ENCODE results near the gene CISTR.
"Not testable (repeated sequence)": the region's sequence is repeated elsewhere in the genome, so short reads cannot be mapped to it uniquely, and the experiment has no call there.

Gene CISTR

GRCh38 chr12:53762793-53763192 is 11.0 kb upstream of the CISTR start:
- DNase-seq (ENCODE audit: low spot score), result not testable (repeated sequence)

GRCh38 chr12:53761306-53761705 is 9.5 kb upstream of the CISTR start:
- no peak for DNase-seq (ENCODE audit: low spot score)

DNA sequence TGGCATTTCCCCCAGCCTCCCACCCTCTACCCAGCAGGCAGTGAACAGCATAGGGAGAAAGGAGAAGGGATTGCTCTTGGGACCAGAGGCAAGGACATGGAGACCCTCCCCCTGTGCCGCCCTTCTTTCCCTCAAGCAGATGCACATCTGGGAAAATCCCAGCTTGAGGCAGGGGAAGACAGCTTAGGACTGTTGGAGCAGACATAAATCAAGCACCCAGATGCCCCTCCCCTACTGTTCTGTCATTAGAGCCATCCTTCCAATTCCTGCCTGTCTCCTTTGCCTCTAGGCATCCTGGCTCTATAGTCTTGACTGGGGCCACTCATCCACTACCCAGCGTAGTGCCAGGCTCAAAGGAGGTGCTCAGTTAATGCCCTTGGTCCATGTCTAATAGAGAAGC is 7.5 kb upstream of the CISTR start:
- no peak for DNase-seq (ENCODE audit: low spot score)

- DNase-seq (ENCODE audit: low spot score), result no peak
Observed at GRCh38 chr12:53758730-53759103, 6.9 kb upstream of the CISTR start.

GRCh38 chr12:53758081-53758729 is 6.4 kb upstream of the CISTR start:
- DNase-seq (ENCODE audit: low spot score), result no peak

GRCh38 chr12:53757101-53757770 is 5.5 kb upstream of the CISTR start:
- peak; percentile 84 for DNase-seq (ENCODE audit: low spot score)

DNA sequence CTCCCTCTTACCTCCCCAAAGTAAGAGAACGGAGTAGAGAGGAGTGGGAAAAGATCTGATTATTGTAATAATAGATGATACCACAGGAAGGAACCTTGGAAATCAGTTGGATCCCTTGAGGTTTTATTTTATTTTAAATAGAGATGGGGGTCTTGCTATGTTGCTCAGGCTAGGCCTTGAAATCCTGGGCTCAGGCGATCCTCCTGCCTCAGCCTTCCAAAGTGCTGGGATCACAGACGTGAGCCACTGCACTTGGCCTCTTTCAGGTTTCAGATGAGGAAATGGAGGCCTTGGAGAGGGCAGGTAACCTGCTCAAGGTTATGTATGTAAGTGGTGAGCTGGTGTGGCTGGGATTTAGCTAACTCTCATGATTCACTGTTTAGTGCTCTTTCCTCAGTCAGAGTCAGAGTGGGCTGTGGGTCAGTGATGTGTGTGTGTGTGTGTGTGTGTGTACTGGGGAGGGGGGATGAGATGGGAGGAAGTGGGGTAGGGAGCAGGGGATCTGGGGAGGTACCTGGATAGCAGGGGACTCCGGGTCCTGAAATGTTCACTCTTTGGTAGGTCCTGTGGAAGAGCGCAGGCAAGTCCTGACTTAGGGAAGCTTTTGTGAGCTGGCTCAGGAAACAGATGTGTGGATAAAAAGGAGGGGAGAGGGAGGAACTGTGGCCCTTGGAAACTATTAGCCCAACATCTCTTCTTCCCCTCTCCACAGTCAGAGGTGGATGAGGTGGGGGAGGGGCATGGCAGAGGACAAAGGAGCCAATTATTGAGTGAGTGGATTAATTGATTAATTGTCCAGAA is 4.7 kb upstream of the CISTR start:
- DNase-seq (ENCODE audit: low spot score), result no peak

DNA sequence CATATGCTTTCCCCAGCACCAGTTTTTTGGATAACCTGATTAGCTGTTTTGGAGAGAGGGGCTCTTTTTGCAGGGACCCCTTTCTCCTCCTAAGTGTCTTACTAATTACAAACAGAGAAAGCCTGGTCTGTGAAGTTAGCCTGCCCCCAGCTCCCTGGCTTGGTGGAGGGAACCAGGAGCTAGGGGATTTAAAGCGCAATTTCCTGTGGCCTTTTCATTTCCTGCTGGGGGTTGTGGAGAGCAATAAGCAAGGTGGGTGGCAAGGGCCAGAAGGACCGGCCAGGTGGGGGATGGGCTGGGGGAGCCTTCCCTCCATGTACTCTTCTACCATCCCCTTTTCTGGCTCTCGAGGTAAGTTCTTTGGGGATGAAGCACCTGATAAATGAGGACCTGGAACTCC is 4.1 kb upstream of the CISTR start:
- DNase-seq (ENCODE audit: low spot score), result no peak

DNA sequence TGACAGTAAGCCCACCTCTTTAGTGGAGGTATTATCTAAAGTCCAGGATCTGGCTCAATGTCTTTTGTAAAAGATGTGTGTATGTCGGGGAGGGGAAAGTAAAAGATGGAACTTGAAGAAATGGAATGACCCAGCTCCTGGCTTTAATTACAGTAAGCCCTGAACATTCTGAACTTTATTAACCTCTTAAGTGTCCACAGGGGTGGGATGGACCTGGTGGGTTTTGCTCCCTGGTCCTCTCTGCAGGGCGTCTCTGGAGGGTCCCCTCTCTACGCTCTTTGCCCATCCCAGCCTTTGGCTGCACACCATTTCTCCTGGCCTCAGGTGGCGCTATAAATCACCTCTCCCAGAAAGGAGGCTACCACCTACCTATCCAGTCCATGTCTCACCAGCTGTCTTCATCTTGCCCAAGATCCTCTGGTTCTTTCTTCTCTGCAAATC is 3.7 kb upstream of the CISTR start:
- no peak for DNase-seq (ENCODE audit: low spot score)

GRCh38 chr12:53754633-53755264 is 3.0 kb upstream of the CISTR start:
- DNase-seq (ENCODE audit: low spot score), result no peak

DNA sequence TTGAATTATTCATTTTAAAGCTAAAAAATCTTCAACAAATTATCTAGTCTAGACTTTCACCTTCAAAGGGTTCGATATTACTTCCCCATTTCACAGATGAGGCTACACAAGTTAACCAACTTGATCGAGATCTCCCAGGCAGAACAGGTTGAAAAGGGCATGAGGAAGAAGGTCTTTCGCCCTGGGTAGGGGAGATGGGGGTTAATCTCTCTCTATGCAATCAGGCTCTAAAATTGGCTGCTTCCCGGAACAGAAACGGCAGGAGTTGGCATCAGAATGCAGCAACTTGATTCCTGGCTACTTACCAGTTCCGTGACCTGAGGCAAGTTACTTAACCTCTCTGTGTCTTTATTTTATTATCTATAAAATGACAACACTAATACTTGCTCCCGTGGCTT is 2.4 kb upstream of the CISTR start:
- DNase-seq (ENCODE audit: low spot score), result no peak

- DNase-seq (ENCODE audit: low spot score), result no peak
Observed at GRCh38 chr12:53752621-53753020, 842 bp upstream of the CISTR start.

DNA sequence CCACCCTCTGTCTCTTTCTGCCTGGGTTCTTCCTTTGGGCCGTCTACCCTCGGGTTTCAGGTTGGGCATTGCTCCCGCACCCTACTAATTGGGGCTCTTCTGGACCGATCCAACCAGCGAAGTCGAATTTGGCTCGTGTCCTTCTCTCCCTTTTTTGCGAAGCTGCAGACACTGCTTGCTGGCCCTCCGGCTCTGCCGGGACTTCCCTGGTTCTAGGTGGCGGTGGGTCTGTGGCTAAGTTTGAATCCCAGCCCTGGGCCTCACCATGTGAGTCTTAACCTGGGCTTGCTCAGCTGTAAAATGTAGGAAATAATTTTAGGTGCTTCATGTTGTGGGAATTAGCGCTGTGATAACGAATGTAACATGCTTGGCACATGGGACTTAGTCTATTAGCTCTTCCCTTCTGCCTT is 418 bp upstream of the CISTR start:
- DNase-seq (ENCODE audit: low spot score), result no peak

GRCh38 chr12:53750812-53751335 is 905 bp downstream of the CISTR start:
- DNase-seq (ENCODE audit: low spot score), result no peak

DNA sequence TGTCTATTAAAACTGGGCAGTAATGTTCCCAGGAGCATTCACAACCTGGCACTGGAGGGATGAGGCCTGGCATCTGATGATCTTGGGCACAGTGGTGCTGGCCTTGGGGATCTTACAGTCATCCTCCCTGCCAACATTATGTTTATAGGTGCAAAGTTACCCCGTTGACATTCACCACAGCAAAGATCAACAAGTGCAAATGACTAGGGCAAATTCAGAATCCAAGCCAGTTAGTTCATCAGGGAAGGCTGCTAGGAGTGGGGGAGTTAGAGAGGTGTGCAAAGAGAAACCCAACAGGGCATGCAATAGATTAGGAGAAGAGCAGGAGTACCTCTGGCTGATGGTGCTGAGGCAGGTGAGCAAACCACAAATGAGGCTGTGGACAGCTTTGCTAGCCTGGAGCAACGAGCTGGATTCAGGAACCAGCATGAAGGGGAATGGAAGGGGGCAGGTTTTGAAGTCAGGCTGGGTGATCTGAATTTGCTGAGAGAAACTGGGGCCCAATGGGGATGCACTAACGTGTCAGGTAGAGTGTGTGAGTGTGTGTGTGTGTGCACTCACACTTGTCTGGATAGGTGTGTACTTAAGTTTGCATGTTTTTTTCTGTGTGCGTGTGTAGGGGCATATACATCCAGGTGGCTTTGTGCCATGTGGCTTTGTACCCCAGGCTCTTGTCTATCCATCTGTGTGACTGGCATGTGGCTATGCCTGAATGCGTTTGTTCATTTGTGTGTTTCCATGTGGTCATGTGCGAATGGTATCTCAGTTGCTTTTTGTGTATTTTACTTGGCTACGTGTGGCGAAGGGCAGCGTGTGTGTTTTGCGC is 1.6 kb downstream of the CISTR start:
- DNase-seq (ENCODE audit: low spot score), result no peak

GRCh38 chr12:53748072-53748840 is 3.5 kb downstream of the CISTR start:
- no peak for DNase-seq (ENCODE audit: low spot score)

- no peak for DNase-seq (ENCODE audit: low spot score)
Observed at GRCh38 chr12:53747095-53747494, 4.7 kb downstream of the CISTR start.

- peak; percentile 94 for DNase-seq (ENCODE audit: low spot score)
Observed at GRCh38 chr12:53746592-53747092, 5.1 kb downstream of the CISTR start.

DNA sequence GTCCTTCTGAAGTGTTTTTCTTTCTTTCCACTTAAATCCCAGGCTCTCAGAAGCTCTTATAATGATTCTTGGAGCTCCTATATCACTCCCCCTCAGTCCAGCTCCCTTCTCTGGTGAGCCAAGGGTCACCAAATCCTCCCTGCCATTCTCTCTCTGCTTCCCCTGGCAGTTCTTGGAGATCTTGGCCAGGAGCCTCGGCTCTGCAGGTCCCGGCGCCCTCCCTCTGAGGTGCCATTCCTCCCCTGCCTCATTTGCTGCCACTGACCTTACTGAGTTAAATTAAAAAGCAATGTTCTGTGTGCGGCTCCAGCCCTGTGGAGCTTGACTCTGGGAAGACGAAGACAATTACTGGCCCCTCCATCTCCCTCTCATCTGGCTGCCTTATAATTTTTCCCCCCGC is 7.0 kb downstream of the CISTR start:
- no peak for DNase-seq (ENCODE audit: low spot score)

GRCh38 chr12:53744130-53744441 is 7.7 kb downstream of the CISTR start:
- no peak for DNase-seq (ENCODE audit: low spot score)
